GM18870 (cell line): ENCODE data around the gene PRKD1.
A peak's percentile ranks its signal among the peaks of the same experiment; 100 is the strongest.
"Not testable (repeated sequence)": the region's sequence is repeated elsewhere in the genome, so short reads cannot be mapped to it uniquely, and the experiment has no call there.

Experiments used
- ATAC-seq: cut with Tn5 transposase; IDR thresholded peaks from one replicate; pipeline ENCODE4 v1.9.1; 2021; ENCODE audit warnings: moderate library complexity; ENCODE audit not compliant: unreplicated experiment

Gene PRKD1

GRCh38 chr14:29905543-29905942 is 22.1 kb downstream of the PRKD1 start:
- no peak for ATAC-seq

GRCh38 chr14:29900609-29901350 is 26.9 kb downstream of the PRKD1 start:
- ATAC-seq: no peak

GRCh38 chr14:29898470-29898869 is 29.2 kb downstream of the PRKD1 start:
- no peak for ATAC-seq

- ATAC-seq: no peak
These were observed 30.5 kb downstream of the PRKD1 start for GRCh38 chr14:29897181-29897580.

GRCh38 chr14:29896354-29896821 is 31.3 kb downstream of the PRKD1 start:
- ATAC-seq: no peak

GRCh38 chr14:29895591-29896083 is 32.0 kb downstream of the PRKD1 start:
- ATAC-seq: no peak

GRCh38 chr14:29893989-29894388 is 33.7 kb downstream of the PRKD1 start:
- ATAC-seq: no peak

- ATAC-seq: no peak
These were observed 35.3 kb downstream of the PRKD1 start for GRCh38 chr14:29892327-29892726.

GRCh38 chr14:29885988-29886387 is 41.7 kb downstream of the PRKD1 start:
- ATAC-seq: no peak

- ATAC-seq: no peak
These were observed 59.6 kb downstream of the PRKD1 start for GRCh38 chr14:29868000-29868399.

GRCh38 chr14:29865299-29865698 is 62.3 kb downstream of the PRKD1 start:
- ATAC-seq: no peak

GRCh38 chr14:29861996-29862395 is 65.7 kb downstream of the PRKD1 start:
- no peak for ATAC-seq

- peak; percentile 92 for ATAC-seq
These were observed 69.3 kb downstream of the PRKD1 start for GRCh38 chr14:29858299-29858698.

GRCh38 chr14:29857551-29857950 is 70.1 kb downstream of the PRKD1 start:
- peak; percentile 66 for ATAC-seq

GRCh38 chr14:29856516-29856915 is 71.1 kb downstream of the PRKD1 start:
- no peak for ATAC-seq

GRCh38 chr14:29853691-29854090 is 74.0 kb downstream of the PRKD1 start:
- ATAC-seq: not testable (repeated sequence)

- ATAC-seq: no peak
These were observed 74.4 kb downstream of the PRKD1 start for GRCh38 chr14:29853272-29853671.

- ATAC-seq: no peak
These were observed 76.2 kb downstream of the PRKD1 start for GRCh38 chr14:29851397-29851796.

GRCh38 chr14:29847056-29847380 is 80.6 kb downstream of the PRKD1 start:
- peak; percentile 4 for ATAC-seq

GRCh38 chr14:29846339-29847055 is 81.2 kb downstream of the PRKD1 start:
- peak; percentile 82 for ATAC-seq

GRCh38 chr14:29843981-29844380 is 83.7 kb downstream of the PRKD1 start:
- ATAC-seq: no peak

GRCh38 chr14:29842228-29842627 is 85.4 kb downstream of the PRKD1 start:
- ATAC-seq: no peak
